A549 treated with AZD9567 at 1 μM for 4 hours (cell line): ENCODE data around the gene SULT4A1. TPM values are rescaled to one million over a fixed set of nuclear protein-coding genes. Genes with fewer than 3 reads are reported as not detected.

Experiments used
- total RNA-seq: library from RNA; stranded (reverse); fragments of 200-300 nt; extraction: Qiagen RNA extraction; gene quantifications from 5 replicates; pipeline ENCODE4 v1.2.3, GENCODE V29; 2022; ENCODE audit not compliant: insufficient read depth

SULT4A1 gene, protein sequence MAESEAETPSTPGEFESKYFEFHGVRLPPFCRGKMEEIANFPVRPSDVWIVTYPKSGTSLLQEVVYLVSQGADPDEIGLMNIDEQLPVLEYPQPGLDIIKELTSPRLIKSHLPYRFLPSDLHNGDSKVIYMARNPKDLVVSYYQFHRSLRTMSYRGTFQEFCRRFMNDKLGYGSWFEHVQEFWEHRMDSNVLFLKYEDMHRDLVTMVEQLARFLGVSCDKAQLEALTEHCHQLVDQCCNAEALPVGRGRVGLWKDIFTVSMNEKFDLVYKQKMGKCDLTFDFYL
- not detected in 5 replicates for total RNA-seq

DNA sequence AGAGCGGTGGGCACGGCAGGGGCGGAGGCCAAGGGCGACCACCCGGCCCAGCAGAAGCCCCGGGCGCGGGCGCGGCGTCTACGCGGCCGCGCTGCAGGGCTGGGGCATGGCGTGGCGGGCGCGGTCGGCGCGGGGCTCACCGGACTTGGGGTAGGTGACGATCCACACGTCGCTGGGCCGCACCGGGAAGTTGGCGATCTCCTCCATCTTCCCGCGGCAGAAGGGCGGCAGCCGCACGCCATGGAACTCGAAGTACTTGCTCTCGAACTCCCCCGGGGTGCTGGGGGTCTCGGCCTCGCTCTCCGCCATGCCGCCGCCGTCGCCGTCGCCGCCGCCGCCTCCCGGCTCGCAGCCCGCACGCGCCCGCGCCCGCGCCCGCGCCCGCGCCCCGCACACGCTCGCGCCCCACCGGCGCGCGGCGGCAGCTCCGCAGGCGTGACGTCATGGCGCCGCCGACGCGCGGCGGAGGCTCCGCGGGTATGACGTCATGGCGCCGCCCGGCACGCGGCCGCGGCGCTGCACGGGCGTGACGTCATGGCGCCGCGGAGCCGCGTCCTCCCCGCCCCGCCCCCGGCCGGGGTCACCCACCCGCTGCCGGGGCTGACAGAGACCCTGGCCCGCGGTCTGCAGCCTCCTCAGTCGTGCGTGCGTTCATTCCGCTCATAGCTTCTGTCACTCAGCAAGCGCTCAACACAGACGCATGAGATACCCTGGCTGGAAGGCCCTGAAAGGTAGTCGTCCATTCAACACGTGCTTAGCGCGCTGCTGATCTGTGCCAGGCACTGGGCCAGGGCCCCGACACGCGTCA lies at the start of gene SULT4A1:
Gene SULT4A1 (minus strand): TSS at position 440 of the 808 bp plus-strand sequence. CDS start 131 bp downstream, at position 309.

DNA sequence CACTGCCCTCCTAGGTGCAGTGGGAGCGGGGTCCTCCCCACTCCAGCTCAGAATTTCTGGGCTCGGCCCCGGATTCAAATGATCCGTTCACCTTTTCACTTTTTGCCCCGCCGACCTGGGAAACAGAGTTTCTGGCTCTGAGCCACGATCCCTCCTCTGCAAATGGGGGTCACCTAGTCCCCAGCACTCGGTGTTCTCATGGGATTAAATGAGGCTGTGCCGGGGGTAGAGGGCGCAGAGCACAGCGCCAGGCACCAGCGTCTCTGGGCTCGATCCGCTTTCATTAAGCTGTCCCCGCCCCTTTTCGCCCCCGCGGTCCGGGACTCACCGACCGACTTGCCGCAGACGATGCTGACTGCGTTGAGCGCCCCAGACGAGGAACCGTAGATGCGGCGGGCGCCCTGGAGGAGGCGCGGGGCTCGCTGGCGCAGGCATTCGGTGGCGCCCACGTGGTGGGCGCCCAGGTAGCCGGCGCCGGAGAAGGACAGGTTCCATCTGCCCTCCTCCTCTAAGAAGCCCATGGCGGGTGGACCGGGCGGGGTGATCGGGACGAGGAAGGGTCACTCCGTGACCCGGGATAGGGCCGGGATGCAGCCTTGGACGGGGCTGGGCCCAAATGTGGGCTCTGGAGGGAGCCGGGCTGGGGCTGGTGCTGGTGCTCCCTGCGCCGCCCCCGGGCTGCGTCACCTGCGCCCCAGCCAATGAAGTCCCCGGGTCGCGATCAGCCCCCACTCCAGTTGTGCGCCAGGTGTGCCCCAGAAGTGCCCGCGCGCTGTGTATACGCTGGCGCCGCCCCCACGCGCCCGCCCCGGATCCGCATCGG lies 29.3 kb upstream of the SULT4A1 start, which contains the start of gene PNPLA5:
Gene PNPLA5 (minus strand): TSS at position 654 of the 823 bp plus-strand sequence. CDS start 133 bp downstream, at position 521.

GRCh38 chr22:43812149-43812842 lies 50.0 kb downstream of the SULT4A1 start, which contains the start of gene EFCAB6:
TSS of gene EFCAB6 (minus strand) at chr22:43812305. CDS start at chr22:43782318, 29,987 bp downstream.

Other genes with a start within 250 kb of the SULT4A1 start
- gene EFCAB6, start 50.2 kb downstream of the SULT4A1 start, total RNA-seq: 0.15 to 0.52 TPM (median 0.51 TPM) in 4 of 5 replicates, not detected in the other
- gene PNPLA5, start 29.5 kb upstream of the SULT4A1 start, total RNA-seq: 0.05 to 0.06 TPM (median 0.05 TPM) in 3 of 5 replicates, not detected in the others
- 0.62 to 1.0 TPM (median 0.88 TPM) in 4 of 5 replicates, not detected in the other for gene PNPLA3, start 61.3 kb upstream of the SULT4A1 start, total RNA-seq
- gene SAMM50, start 92.9 kb upstream of the SULT4A1 start, total RNA-seq: 44.4 to 50.4 TPM (median 47.7 TPM) in 5 replicates
- 38.4 to 41.5 TPM (median 39.5 TPM) in 5 replicates for gene PARVB, start 161.8 kb upstream of the SULT4A1 start, total RNA-seq